HG03558 (cell line): Measurements from ENCODE around the gene WDFY3.

Experiments
- ATAC-seq: cut with Tn5 transposase; IDR thresholded peaks from one replicate; pipeline ENCODE4 v1.9.1; 2021; ENCODE audit warnings: moderate number of reproducible peaks; ENCODE audit not compliant: unreplicated experiment; ENCODE audit errors: extremely low read depth

WDFY3 gene

GRCh38 chr4:84952004-84952403 is 14.5 kb downstream of the WDFY3 start:
- no peak for ATAC-seq

- ATAC-seq: no peak
Measured at GRCh38 chr4:84948056-84948455, 18.4 kb downstream of the WDFY3 start.

GRCh38 chr4:84944947-84945346 is 21.5 kb downstream of the WDFY3 start:
- ATAC-seq: no peak

GRCh38 chr4:84940960-84941359 is 25.5 kb downstream of the WDFY3 start:
- no peak for ATAC-seq

GRCh38 chr4:84939113-84939512 is 27.4 kb downstream of the WDFY3 start:
- no peak for ATAC-seq

- ATAC-seq: no peak
Measured at GRCh38 chr4:84938316-84938715, 28.2 kb downstream of the WDFY3 start.

- no peak for ATAC-seq
Measured at GRCh38 chr4:84937381-84937977, 29.0 kb downstream of the WDFY3 start.

GRCh38 chr4:84936123-84936522 is 30.4 kb downstream of the WDFY3 start:
- ATAC-seq: no peak

GRCh38 chr4:84932462-84932861 is 34.0 kb downstream of the WDFY3 start:
- no peak for ATAC-seq

GRCh38 chr4:84931961-84932360 is 34.5 kb downstream of the WDFY3 start:
- ATAC-seq: no peak

- ATAC-seq: no peak
Measured at GRCh38 chr4:84931274-84931673, 35.2 kb downstream of the WDFY3 start.

GRCh38 chr4:84928089-84928488 is 38.4 kb downstream of the WDFY3 start:
- no peak for ATAC-seq

- no peak for ATAC-seq
Measured at GRCh38 chr4:84927428-84927827, 39.1 kb downstream of the WDFY3 start.

- no peak for ATAC-seq
Measured at GRCh38 chr4:84925558-84925957, 40.9 kb downstream of the WDFY3 start.

GRCh38 chr4:84924434-84924833 is 42.1 kb downstream of the WDFY3 start:
- no peak for ATAC-seq

GRCh38 chr4:84920617-84921016 is 45.9 kb downstream of the WDFY3 start:
- no peak for ATAC-seq

- ATAC-seq: no peak
Measured at GRCh38 chr4:84917869-84918600, 48.5 kb downstream of the WDFY3 start.

GRCh38 chr4:84917086-84917821 is 49.2 kb downstream of the WDFY3 start:
- ATAC-seq: no peak

- ATAC-seq: no peak
Measured at GRCh38 chr4:84916227-84916626, 50.3 kb downstream of the WDFY3 start.

GRCh38 chr4:84915396-84915780 is 51.1 kb downstream of the WDFY3 start:
- no peak for ATAC-seq

GRCh38 chr4:84914686-84915395 is 51.6 kb downstream of the WDFY3 start:
- no peak for ATAC-seq
